ENCODE measurements around the gene CPEB3.

DNA sequence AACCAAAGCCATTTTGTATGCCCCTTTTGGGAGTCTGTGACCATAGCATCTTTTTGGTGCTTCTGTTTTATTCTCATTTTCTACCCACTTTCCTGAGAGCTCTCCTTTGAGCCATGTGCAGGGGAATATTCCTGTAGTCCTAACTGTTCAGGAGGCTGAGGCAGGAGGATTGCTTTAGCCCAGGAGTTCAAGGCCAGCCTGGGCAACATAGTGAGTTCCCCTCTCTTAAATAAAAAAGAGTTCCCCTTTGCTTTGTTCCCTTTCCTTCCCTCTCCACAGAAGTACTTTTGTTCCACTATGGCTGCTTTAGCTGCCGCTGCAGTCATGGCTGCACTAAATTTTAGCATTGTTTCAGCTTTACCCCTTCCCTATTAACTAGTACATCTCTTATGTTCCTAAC is 281.4 kb downstream of the CPEB3 start:
- no peak for TF ChIP-seq POLR2A (IDR thresholded peaks at IDR 0.05; ENCODE audit: low read length)
- no peak for TF ChIP-seq GATA1 (IDR thresholded peaks at IDR 0.05; ENCODE audit: low read depth, low read length)
